ENCODE data around the gene ST14. TPM values are rescaled to one million over a fixed set of nuclear protein-coding genes. Genes with fewer than 3 reads are reported as not detected.

ST14 gene
- total RNA-seq, 2 donors from 2014 or later = 0.81 to 1.1 TPM

DNA sequence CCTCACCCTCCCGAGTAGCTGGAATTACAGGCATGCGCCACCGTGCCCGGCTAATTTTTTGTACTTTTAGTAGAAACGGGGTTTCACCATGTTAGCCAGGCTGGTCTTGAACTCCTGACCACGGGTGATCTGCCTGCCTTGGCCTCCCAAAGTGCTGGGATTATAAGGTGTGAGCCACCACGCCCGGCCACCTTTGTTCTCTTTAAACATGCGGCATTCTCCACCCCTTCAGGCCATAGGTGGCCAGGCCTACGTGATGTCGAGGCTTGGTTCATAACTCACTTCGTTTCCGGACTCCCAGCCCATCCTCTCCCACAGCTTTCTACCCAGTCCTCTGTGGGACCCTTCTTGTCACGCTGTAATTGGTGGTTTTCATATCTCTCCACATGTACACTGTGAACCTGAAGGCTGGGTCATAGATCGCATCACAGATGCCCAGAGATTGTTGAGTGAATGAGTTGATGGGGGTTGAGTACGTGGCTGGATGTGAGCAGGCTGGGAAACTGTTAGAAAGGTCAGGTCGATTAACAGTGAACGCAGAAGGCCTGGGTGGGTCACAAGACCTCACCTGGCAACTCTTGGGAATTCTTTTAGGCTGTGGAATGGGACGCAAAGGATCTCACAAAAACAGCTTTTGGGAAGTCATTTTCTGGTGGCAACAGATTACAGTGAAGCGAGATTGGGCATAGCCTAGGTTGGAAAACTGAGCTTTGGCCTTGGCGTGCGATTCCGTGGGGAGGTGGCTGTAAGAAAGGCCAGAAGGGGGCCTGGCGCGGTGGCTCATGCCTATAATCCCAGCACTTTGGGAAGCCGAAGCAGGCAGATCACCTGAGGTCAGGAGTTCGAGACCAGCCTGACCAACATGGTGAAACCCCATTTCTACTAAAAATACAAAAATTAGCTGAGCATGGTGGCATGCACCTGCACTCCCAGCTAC is 44.5 kb downstream of the ST14 start:
- no peak for DNase-seq
- peaks cover 16% of the 10 kb centered on the region for H3K27me3 Mint-ChIP-seq
- H3K4me1 Mint-ChIP-seq = peaks cover 8% of the 10 kb centered on the region
- H3K27ac Mint-ChIP-seq = no peak overlapping the region
- H3K9me3 ChIP-seq (ENCODE audit: control insufficient read depth, low read length, poor library complexity, severe bottlenecking) = no peaks in the 10 kb centered on the region
- peaks cover 2% of the 10 kb centered on the region for H3K36me3 Mint-ChIP-seq (ENCODE audit: low read depth)
- H3K4me3 Mint-ChIP-seq = no peak overlapping the region
- no peak for ATAC-seq

DNA sequence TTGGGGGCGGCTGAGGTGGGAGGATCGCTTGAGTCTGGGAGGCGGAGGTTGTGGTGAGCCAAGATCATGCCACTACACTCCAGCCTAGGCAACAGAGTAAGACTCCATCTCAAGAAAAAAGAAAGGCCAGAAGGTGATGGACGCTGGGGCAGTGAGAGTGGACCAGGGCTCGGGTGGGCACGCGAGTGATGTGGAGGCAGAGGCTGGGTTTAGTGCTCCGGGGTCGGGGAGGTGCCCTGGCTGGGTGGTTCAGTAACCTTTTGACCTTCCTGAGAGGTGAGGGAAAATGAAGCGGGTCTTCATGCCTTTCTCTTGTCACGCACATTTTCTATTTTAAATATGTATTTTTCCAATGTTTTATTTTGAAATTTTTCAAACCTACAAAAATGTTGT is 45.1 kb downstream of the ST14 start:
- ATAC-seq = no peak
- peaks cover 2% of the 10 kb centered on the region for H3K36me3 Mint-ChIP-seq (ENCODE audit: low read depth)
- no peak for DNase-seq
- H3K9me3 ChIP-seq (ENCODE audit: control insufficient read depth, low read length, poor library complexity, severe bottlenecking) = no peaks in the 10 kb centered on the region
- peaks cover 8% of the 10 kb centered on the region for H3K4me1 Mint-ChIP-seq
- no peak overlapping the region for H3K4me3 Mint-ChIP-seq
- no peak overlapping the region for H3K27ac Mint-ChIP-seq
- peaks cover 16% of the 10 kb centered on the region for H3K27me3 Mint-ChIP-seq

DNA sequence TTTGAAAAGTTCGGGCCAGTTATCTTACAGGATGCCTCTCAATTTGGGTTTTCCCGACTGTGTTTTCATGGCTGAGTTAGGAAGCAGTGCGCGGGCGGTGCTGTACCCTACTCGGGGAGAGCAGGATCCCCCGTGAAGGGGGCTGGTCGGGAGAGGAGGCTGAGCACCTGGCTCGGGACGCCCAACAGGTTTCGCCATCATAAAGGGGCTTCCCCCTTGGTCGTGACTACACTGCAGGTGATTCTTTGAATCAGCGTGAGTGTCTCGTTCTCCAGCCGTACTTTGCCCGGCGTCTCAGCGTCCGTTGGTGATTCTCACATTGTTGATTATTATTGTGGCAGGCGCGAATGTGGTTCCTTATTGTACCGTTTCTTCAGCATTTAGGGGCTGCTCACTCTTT is 46.6 kb downstream of the ST14 start:
- Mint-ChIP-seq H3K36me3 (ENCODE audit: low read depth) (peaks cover 2% of the 10 kb centered on the region), H3K27ac (no peak overlapping the region), H3K4me3 (no peak overlapping the region), H3K27me3 (peaks cover 22% of the 10 kb centered on the region), H3K4me1 (peaks cover 8% of the 10 kb centered on the region)
- ATAC-seq (no peak), DNase-seq (no peak)
- H3K9me3 ChIP-seq (ENCODE audit: control insufficient read depth, low read length, poor library complexity, severe bottlenecking) = no peaks in the 10 kb centered on the region

DNA sequence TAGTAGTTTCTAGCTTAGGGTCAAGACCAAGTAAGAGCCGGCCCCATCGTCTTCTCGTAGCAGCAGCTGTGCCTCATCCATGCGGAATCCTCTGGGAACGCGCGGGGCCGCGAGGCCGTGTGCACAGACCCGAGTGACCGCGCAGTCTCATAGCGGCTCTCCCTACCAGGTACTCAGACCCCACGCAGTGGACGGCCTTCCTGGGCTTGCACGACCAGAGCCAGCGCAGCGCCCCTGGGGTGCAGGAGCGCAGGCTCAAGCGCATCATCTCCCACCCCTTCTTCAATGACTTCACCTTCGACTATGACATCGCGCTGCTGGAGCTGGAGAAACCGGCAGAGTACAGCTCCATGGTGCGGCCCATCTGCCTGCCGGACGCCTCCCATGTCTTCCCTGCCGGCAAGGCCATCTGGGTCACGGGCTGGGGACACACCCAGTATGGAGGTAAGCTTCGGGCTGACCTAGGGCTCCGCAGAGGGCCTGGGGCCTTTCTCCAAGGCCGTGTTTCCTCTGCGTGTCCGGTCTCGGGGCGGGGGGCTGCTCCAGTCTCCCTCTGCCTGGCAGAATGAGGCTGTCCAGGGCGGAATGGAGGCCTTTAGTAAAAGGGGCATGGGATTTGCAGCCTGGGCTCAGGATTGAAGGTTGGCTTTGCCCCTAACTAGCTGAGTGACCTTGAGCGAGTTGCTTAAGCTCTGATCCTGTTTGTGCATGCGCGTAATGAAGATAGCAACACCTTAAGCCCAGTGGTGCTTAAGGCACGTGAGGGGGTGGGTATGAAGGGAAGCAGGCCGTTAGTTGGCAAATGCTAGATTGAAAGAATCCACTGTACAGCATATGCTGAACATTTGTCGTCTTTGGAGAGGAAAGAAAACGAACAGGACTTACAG is 48.9 kb downstream of the ST14 start:
- no peak for DNase-seq
- H3K4me3 Mint-ChIP-seq = no peak overlapping the region

DNA sequence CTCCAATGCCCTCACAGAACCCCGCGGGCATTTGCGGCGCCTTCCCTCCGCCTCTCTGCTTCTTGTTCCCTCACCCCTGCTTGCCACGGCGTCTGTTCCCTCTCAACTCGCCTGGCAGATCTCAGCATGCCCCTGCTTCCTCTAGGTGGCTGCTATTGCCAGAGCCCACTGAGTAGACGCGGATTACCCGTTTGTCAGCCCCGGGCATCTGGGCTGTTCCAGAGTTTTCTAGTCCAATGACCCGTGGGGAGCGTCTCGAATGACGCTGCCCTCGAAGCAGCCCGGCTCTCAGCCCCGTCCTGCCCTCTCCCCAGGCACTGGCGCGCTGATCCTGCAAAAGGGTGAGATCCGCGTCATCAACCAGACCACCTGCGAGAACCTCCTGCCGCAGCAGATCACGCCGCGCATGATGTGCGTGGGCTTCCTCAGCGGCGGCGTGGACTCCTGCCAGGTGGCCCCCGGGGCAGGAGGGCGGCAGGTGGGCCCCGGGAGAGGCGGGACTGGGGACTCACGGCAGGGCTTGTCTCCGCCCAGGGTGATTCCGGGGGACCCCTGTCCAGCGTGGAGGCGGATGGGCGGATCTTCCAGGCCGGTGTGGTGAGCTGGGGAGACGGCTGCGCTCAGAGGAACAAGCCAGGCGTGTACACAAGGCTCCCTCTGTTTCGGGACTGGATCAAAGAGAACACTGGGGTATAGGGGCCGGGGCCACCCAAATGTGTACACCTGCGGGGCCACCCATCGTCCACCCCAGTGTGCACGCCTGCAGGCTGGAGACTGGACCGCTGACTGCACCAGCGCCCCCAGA is 49.7 kb downstream of the ST14 start:
- H3K9me3 ChIP-seq (ENCODE audit: control insufficient read depth, low read length, poor library complexity, severe bottlenecking) = no peaks in the 10 kb centered on the region
- no peaks in the 10 kb centered on the region for H3K4me1 Mint-ChIP-seq
- ATAC-seq = no peak

More for the DNA sequence above, 48.9 kb downstream of the ST14 start:
- Mint-ChIP-seq H3K4me1 (peaks cover 4% of the 10 kb centered on the region), H3K27ac (no peak overlapping the region), H3K36me3 (ENCODE audit: low read depth) (no peaks in the 10 kb centered on the region), H3K27me3 (peaks cover 32% of the 10 kb centered on the region)
- no peak for ATAC-seq
- H3K9me3 ChIP-seq (ENCODE audit: control insufficient read depth, low read length, poor library complexity, severe bottlenecking) = no peaks in the 10 kb centered on the region

DNA sequence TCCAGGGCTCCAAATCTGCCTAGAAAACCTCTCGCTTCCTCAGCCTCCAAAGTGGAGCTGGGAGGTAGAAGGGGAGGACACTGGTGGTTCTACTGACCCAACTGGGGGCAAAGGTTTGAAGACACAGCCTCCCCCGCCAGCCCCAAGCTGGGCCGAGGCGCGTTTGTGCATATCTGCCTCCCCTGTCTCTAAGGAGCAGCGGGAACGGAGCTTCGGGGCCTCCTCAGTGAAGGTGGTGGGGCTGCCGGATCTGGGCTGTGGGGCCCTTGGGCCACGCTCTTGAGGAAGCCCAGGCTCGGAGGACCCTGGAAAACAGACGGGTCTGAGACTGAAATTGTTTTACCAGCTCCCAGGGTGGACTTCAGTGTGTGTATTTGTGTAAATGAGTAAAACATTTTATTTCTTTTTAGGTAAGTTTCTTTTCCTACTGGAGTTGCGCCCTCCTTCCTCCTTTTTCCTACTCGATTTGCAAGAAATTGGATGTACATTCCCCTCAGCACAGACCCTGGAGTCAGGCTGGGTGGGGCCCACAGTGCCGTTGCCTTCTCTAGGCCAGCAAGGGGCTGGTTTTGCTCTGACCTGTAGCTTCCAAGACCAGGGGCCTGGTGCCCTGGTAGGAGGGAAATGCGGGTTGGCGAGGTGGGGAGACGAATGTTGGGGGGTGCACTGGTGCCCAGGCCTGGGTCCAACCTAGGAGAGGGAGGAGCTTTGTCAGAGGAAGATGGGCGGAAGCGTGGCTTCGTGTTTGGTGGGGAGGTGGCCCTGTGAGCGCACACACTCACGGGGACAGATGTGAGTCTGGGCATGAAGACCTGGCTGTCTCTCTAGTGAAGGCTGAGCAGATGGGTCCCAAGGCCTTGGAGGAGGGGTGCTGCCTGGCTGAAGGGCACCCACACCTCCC is 50.6 kb downstream of the ST14 start:
- DNase-seq = no peak
- ATAC-seq = no peak
- Mint-ChIP-seq H3K36me3 (ENCODE audit: low read depth) (no peaks in the 10 kb centered on the region), H3K27me3 (peaks cover 22% of the 10 kb centered on the region), H3K4me1 (no peaks in the 10 kb centered on the region), H3K4me3 (no peak overlapping the region), H3K27ac (no peak overlapping the region)
- H3K9me3 ChIP-seq (ENCODE audit: control insufficient read depth, low read length, poor library complexity, severe bottlenecking) = no peaks in the 10 kb centered on the region

More for the DNA sequence above, 49.7 kb downstream of the ST14 start:
- DNase-seq = no peak
- Mint-ChIP-seq H3K4me3 (no peak overlapping the region), H3K27me3 (peaks cover 26% of the 10 kb centered on the region), H3K27ac (no peak overlapping the region), H3K36me3 (ENCODE audit: low read depth) (no peaks in the 10 kb centered on the region)

DNA sequence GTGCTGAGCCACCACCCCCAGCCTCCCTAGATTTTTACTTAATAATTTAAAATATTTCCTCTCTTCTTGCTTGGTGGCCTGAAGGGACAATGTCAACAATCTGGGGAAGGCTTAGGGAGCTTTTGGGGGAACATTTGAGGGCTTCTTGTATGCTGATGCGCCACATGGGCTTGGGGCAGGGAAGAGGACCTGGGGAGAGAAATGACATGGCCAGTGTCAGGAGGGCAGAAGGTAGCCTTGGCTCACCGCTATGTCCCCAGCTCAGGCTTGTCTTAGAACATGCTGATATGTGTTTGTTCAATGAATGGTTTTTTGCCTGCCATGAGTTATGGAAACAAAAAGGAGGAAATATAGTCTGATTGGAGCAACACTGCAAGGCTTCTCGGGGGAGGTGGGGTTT is 51.6 kb downstream of the ST14 start:
- H3K27ac Mint-ChIP-seq = no peak overlapping the region
- peaks cover 27% of the 10 kb centered on the region for H3K27me3 Mint-ChIP-seq
- no peaks in the 10 kb centered on the region for H3K4me1 Mint-ChIP-seq
- no peak for DNase-seq
- ATAC-seq = no peak
- no peaks in the 10 kb centered on the region for H3K36me3 Mint-ChIP-seq (ENCODE audit: low read depth)
- no peaks in the 10 kb centered on the region for H3K9me3 ChIP-seq (ENCODE audit: control insufficient read depth, low read length, poor library complexity, severe bottlenecking)
- H3K4me3 Mint-ChIP-seq = no peak overlapping the region

DNA sequence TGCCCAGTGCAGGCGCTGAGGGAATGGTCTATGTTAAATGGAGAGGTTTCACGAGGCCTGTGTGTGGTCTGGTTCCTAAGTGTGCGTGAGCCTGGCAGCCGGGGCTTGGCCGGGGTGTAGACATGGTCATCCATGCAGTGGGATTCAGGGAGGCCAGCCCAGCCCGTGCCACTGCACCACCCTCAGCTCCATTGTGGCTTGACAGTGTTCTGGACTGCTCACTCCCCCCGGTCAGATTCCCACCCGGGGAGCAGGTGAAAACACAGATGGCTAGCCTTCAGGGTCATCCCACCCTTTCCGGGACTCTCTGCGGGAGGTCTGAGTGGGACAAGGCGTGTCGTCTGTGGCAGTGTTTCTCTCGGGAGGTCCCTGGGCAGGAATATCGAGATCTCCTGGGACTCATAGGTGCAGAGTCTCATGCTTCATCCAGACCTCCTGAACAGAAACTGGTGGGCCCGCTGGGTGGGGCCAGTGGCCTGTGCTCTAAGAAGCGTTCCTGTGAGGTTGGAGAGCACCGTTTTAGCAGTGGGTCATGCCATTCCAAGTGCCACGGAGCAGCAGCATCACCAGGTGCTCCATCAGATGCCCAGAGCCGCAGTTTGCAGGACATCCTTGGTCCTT is 52.3 kb downstream of the ST14 start:
- H3K36me3 Mint-ChIP-seq (ENCODE audit: low read depth) = no peaks in the 10 kb centered on the region
- ATAC-seq = no peak
- no peak for DNase-seq
- H3K27me3 Mint-ChIP-seq = peaks cover 29% of the 10 kb centered on the region
- H3K9me3 ChIP-seq (ENCODE audit: control insufficient read depth, low read length, poor library complexity, severe bottlenecking) = no peaks in the 10 kb centered on the region
- H3K27ac Mint-ChIP-seq = no peak overlapping the region
- H3K4me3 Mint-ChIP-seq = no peak overlapping the region
- H3K4me1 Mint-ChIP-seq = no peaks in the 10 kb centered on the region

DNA sequence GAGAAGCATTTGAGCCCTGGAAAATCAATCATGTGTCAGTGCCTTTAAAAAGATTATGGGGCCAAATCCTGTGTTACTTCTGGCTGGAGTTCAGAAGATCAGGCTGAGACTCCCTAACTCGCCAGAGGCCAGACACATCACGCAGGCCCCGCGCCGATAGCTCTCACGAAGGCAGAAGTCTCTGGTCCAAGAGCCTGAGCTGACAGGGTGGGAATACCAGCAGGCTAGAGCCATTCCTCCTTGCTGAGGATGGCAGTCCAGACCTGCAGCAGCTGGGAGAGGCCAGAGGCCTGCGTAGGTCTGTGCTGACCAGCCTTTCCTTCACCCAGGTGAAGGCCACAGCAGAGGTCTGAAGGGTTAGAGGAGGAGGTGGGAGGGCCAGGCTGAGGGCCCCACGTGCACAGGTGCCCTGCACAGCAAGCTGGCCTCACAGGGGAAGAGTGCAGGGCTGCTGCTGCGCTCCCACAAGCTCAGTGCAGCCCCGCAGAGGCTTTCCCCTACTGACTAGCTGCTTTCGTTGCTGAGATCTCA is 52.9 kb downstream of the ST14 start:
- no peaks in the 10 kb centered on the region for H3K9me3 ChIP-seq (ENCODE audit: control insufficient read depth, low read length, poor library complexity, severe bottlenecking)
- Mint-ChIP-seq H3K4me1 (no peaks in the 10 kb centered on the region), H3K27me3 (peaks cover 29% of the 10 kb centered on the region), H3K36me3 (ENCODE audit: low read depth) (no peaks in the 10 kb centered on the region), H3K27ac (no peak overlapping the region), H3K4me3 (no peak overlapping the region)
- DNase-seq = no peak
- ATAC-seq = no peak

DNA sequence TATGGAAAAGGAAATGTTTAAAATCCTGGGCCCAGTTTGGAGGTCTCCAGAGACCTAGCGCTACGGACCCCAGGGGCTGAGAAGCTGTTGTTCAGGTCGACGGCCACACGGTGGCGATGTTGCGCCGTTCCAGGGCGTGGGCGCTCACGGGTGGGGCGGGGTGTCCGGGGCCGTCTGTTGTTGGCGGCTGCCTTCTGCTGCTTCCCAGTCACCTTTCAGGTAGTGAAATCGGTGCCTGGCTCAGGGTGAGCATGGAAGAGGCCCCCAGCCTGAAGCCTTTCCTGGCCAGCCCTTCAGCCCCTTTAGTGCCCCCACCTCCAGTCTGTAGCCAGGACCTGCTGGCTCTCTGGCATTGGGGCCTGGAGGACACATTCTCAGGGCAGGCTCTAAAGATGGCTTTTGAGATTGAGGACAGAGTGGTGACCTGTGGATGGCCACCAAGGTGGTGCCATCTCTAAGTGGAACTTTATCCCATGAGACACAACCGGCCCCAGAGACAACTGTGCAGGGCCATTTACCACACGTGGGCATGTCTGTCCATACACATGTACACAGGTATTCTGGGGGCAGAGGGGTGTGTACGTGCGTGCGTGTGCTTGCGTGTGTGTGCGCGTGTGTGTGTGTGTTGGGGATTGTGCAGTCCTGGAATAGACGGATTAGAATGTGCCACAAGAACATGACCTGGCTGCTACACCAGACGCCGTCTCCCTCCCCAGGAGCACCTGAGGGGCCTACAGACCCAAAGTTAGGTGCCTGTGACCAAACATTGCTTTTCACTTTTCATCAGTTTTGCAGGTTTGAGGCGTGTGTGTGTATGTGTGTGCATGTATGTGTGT is 53.8 kb downstream of the ST14 start:
- H3K27me3 Mint-ChIP-seq = peaks cover 28% of the 10 kb centered on the region
- H3K4me1 Mint-ChIP-seq = no peaks in the 10 kb centered on the region
- no peaks in the 10 kb centered on the region for H3K9me3 ChIP-seq (ENCODE audit: control insufficient read depth, low read length, poor library complexity, severe bottlenecking)
- H3K36me3 Mint-ChIP-seq (ENCODE audit: low read depth) = no peaks in the 10 kb centered on the region
- DNase-seq (peak; percentile 49 to 70 (median 59)), ATAC-seq (peak; percentile 95)
- H3K27ac Mint-ChIP-seq = no peak overlapping the region
- H3K4me3 Mint-ChIP-seq = no peak overlapping the region

DNA sequence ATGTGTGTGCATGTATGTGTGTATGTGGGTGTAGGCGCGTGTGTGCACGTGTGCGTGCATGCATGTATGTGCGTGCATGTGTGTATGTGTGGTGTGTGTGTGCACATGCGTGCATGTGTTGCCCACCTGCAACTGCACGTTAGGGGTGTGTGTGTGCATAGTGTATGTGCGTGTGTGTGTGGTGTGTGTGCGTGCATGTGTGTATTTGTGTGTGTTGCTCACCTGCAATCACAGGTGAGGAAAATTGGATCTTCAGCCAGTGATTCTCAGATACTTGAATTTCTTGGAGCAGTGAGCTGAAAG is 54.3 kb downstream of the ST14 start:
- peaks cover 22% of the 10 kb centered on the region for H3K27me3 Mint-ChIP-seq
- no peaks in the 10 kb centered on the region for H3K4me1 Mint-ChIP-seq
- H3K36me3 Mint-ChIP-seq (ENCODE audit: low read depth) = no peaks in the 10 kb centered on the region
- no peak overlapping the region for H3K27ac Mint-ChIP-seq
- ATAC-seq (no peak), DNase-seq (no peak)
- no peaks in the 10 kb centered on the region for H3K9me3 ChIP-seq (ENCODE audit: control insufficient read depth, low read length, poor library complexity, severe bottlenecking)
- H3K4me3 Mint-ChIP-seq = no peak overlapping the region

Data from T-helper 17 cell (primary cell).